ENCODE data around the gene OSBP.
"Not testable (repeated sequence)": the region's sequence is repeated elsewhere in the genome, so short reads cannot be mapped to it uniquely, and the experiment has no call there.

- not testable (repeated sequence) for TF ChIP-seq FOXM1 (IDR thresholded peaks at IDR 0.05; ENCODE audit: borderline replicate concordance); ZNF384 (IDR thresholded peaks at IDR 0.05); ELF4 (IDR thresholded peaks at IDR 0.05); TARDBP (IDR thresholded peaks at IDR 0.05); SUZ12 (IDR thresholded peaks at IDR 0.05); FOXA1 (IDR thresholded peaks at IDR 0.05); HDGF (IDR thresholded peaks at IDR 0.05; ENCODE audit: borderline replicate concordance); BHLHE40 (IDR thresholded peaks at IDR 0.05; ENCODE audit: borderline replicate concordance); SP1 (IDR thresholded peaks at IDR 0.05); PKNOX1 (IDR thresholded peaks at IDR 0.05); FOXK2 (IDR thresholded peaks at IDR 0.05)
These were observed 67.8 kb downstream of the OSBP start for GRCh38 chr11:59547605-59548308.
